ENCODE results near the gene LZTFL1.

Gene LZTFL1

GRCh38 chr3:45789235-45789812, 52.6 kb downstream of the LZTFL1 start:
- no peak for ATAC-seq
- no peak for TF ChIP-seq PATZ1 (CRISPR knock-in tag; IDR thresholded peaks at IDR 0.05; ENCODE audit: borderline replicate concordance)
- TF ChIP-seq SNAI2 (CRISPR knock-in tag; IDR thresholded peaks at IDR 0.05) = no peak
- no peak for TF ChIP-seq ESRRG (CRISPR knock-in tag; IDR thresholded peaks at IDR 0.05)
- no peak for TF ChIP-seq ZC3H10 (CRISPR knock-in tag; IDR thresholded peaks at IDR 0.05)
- no peak for TF ChIP-seq ZFP30 (CRISPR knock-in tag; IDR thresholded peaks at IDR 0.05)
- no peak for TF ChIP-seq TCF4 (CRISPR knock-in tag; IDR thresholded peaks at IDR 0.05; ENCODE audit: borderline replicate concordance)
- no peak for TF ChIP-seq CSRNP3 (CRISPR knock-in tag; IDR thresholded peaks at IDR 0.05)
- TF ChIP-seq ZFP3 (CRISPR knock-in tag; IDR thresholded peaks at IDR 0.05) = no peak
- no peak for TF ChIP-seq CREB5 (CRISPR knock-in tag; IDR thresholded peaks at IDR 0.05; ENCODE audit: low read depth)
- TF ChIP-seq PPARA (CRISPR knock-in tag; IDR thresholded peaks at IDR 0.05; ENCODE audit: borderline replicate concordance) = no peak

GRCh38 chr3:45787551-45787950, 54.4 kb downstream of the LZTFL1 start:
- ATAC-seq = no peak
- no peak for TF ChIP-seq BACH2 (CRISPR knock-in tag; IDR thresholded peaks at IDR 0.05; ENCODE audit: borderline replicate concordance)
- no peak for TF ChIP-seq RARB (CRISPR knock-in tag; IDR thresholded peaks at IDR 0.05)
- no peak for TF ChIP-seq CSRNP3 (CRISPR knock-in tag; IDR thresholded peaks at IDR 0.05)
- no peak for TF ChIP-seq POU6F1 (CRISPR knock-in tag; IDR thresholded peaks at IDR 0.05; ENCODE audit: borderline replicate concordance, low read depth)
- no peak for TF ChIP-seq ZNF8 (CRISPR knock-in tag; IDR thresholded peaks at IDR 0.05)
- no peak for TF ChIP-seq TSHZ2 (CRISPR knock-in tag; IDR thresholded peaks at IDR 0.05)
- TF ChIP-seq ESRRG (CRISPR knock-in tag; IDR thresholded peaks at IDR 0.05) = no peak
- TF ChIP-seq ISL1 (CRISPR knock-in tag; IDR thresholded peaks at IDR 0.05) = no peak
- no peak for TF ChIP-seq ZFP30 (CRISPR knock-in tag; IDR thresholded peaks at IDR 0.05)
- no peak for TF ChIP-seq ARNTL (CRISPR knock-in tag; IDR thresholded peaks at IDR 0.05; ENCODE audit: borderline replicate concordance, low read depth)
- no peak for TF ChIP-seq OSR1 (CRISPR knock-in tag; IDR thresholded peaks at IDR 0.05)
- no peak for TF ChIP-seq TCF4 (CRISPR knock-in tag; IDR thresholded peaks at IDR 0.05; ENCODE audit: borderline replicate concordance)
- no peak for TF ChIP-seq ZNF565 (CRISPR knock-in tag; conservative IDR thresholded peaks at IDR 0.05; ENCODE audit: low read depth)
- TF ChIP-seq GLIS3 (CRISPR knock-in tag; IDR thresholded peaks at IDR 0.05) = no peak
- no peak for TF ChIP-seq PATZ1 (CRISPR knock-in tag; IDR thresholded peaks at IDR 0.05; ENCODE audit: borderline replicate concordance)
- TF ChIP-seq CREB5 (CRISPR knock-in tag; IDR thresholded peaks at IDR 0.05; ENCODE audit: low read depth) = no peak
- TF ChIP-seq SNAI2 (CRISPR knock-in tag; IDR thresholded peaks at IDR 0.05) = no peak
- TF ChIP-seq PPARA (CRISPR knock-in tag; IDR thresholded peaks at IDR 0.05; ENCODE audit: borderline replicate concordance) = no peak
- no peak for TF ChIP-seq TOX (CRISPR knock-in tag; IDR thresholded peaks at IDR 0.05; ENCODE audit: borderline replicate concordance)
